AG09309 (cell line): Measurements from ENCODE around the gene SCUBE1.

Source experiments
- DNase-seq: peaks from one replicate; pipeline ENCODE4 v3.0.0-alpha.2; 2010; ENCODE audit warnings: low read depth
- H3K4me3 ChIP-seq: 2 replicates; pipeline ENCODE4 v1.5.1; 2011; ENCODE audit warnings: mild to moderate bottlenecking, low read depth, low read length, moderate library complexity; ENCODE audit not compliant: control insufficient read depth
- TF ChIP-seq, protein P1 (sequence below): IDR thresholded peaks from 2 replicates; pipeline ENCODE4 v1.5.1; 2011; ENCODE audit warnings: mild to moderate bottlenecking, low read depth, low read length, inconsistent platforms; ENCODE audit not compliant: insufficient read depth, control insufficient read depth; ENCODE audit errors: missing control alignments

SCUBE1 gene

DNA sequence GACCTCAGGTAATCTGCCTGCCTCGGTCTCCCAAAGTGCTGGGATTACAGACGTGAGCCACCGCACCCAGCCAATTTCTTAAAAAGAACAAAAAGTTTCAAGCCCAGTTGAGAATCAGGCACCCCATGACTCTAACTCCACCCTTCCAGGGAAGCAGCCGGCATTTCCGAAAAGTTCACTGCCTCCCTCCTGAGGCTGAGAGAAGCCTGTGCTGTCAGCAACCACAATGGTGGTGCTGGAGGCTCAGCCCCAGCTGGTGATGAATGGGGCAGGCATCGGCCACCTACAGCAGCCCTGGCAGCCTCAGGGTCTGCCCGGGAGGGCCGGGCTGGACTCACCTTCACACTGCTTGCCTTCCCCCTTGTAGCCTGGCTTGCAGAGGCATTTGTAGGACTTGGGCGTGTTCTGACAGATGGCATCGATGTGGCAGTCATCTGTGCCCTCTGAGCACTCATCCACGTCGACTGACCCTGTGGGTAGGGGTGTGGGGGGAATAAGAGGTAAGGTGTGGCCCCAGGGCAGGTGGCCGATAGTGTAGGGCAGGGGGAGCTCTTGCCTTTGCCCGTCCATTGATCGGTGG, 4.3 kb downstream of the SCUBE1 start:
- TF ChIP-seq, protein P1, sequence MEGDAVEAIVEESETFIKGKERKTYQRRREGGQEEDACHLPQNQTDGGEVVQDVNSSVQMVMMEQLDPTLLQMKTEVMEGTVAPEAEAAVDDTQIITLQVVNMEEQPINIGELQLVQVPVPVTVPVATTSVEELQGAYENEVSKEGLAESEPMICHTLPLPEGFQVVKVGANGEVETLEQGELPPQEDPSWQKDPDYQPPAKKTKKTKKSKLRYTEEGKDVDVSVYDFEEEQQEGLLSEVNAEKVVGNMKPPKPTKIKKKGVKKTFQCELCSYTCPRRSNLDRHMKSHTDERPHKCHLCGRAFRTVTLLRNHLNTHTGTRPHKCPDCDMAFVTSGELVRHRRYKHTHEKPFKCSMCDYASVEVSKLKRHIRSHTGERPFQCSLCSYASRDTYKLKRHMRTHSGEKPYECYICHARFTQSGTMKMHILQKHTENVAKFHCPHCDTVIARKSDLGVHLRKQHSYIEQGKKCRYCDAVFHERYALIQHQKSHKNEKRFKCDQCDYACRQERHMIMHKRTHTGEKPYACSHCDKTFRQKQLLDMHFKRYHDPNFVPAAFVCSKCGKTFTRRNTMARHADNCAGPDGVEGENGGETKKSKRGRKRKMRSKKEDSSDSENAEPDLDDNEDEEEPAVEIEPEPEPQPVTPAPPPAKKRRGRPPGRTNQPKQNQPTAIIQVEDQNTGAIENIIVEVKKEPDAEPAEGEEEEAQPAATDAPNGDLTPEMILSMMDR = no peak
- DNase-seq = no peak

DNA sequence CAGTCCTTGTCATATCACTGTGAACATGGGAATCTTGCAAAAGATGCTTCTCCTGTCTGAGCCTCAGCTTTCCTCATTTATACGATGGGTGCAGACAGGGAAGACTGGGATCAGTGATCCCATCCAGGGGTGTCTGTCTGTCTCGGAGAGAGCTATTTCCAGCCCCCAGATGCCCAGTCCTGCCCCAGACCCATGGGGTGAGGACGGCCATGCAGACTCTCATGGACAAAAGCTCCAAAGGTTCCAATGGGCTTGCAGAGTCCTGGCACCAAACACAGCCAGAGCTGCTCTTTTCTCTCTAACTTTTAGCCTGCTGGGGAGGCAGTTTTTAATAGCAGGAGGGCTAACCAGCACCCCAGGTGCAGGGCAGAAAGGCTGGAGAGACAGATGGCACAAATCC, 5.2 kb downstream of the SCUBE1 start:
- no peak overlapping the region for H3K4me3 ChIP-seq
- TF ChIP-seq, protein P1 = no peak
- DNase-seq = no peak

More for the DNA sequence above, 4.3 kb downstream of the SCUBE1 start:
- H3K4me3 ChIP-seq = no peak overlapping the region

DNA sequence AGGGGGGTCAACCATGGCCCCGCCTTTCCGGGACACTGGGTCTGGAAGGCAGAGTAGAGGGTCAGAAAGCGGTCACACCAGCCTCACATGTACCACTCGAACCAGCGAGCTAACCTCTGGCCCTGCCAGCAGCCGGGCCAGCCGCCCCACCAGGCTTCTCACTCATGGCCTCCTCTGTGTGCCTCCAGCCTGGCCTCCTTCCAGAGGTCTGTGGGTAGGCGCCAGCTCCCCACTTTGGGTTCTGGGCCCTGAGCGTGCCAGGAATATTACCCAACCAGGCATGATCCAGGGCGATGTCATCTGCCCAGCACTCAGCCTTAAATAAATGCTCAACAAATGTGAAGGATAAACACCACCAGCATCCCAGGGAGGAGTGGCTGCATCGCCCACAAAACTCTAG, 5.8 kb downstream of the SCUBE1 start:
- TF ChIP-seq, protein P1 = no peak
- H3K4me3 ChIP-seq = no peak overlapping the region
- no peak for DNase-seq

DNA sequence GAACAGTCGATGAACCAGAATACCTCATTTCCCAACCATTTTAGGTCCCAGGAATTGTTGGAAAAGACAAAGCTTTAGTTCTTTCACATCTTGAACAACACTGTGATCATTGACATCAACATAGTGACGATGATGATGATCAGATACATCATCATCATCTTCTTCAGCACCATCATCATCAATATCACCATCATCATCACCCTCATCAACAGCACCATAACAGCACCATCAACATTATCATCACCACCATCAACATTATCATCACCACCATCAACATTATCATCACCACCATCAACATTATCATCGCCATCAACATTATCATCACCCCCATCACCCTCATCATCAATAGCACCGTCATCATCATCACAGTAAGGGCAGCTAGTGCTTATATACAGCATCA, 8.8 kb downstream of the SCUBE1 start:
- H3K4me3 ChIP-seq = no peak overlapping the region
- no peak for DNase-seq
- TF ChIP-seq, protein P1 = no peak

DNA sequence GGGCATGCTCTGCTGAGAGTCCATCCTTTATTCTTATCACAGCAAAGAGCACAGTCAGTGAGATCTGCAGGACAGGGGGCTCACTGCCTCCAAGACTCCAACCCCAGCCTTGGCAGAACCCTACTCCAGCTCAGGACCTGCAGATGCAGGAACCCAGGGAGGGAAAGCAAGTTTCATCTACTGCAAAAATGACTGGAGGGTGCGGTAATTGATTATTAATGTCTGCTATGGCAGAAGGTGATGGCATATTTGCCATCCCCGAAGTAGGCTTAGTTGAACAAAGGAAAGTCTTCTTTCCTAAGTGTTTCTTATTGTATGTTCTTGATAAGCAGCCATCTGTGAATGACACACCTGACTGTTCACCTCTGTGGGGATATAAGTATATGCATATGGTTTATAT, 9.2 kb downstream of the SCUBE1 start:
- no peak for DNase-seq
- TF ChIP-seq, protein P1 = no peak
- no peak overlapping the region for H3K4me3 ChIP-seq

DNA sequence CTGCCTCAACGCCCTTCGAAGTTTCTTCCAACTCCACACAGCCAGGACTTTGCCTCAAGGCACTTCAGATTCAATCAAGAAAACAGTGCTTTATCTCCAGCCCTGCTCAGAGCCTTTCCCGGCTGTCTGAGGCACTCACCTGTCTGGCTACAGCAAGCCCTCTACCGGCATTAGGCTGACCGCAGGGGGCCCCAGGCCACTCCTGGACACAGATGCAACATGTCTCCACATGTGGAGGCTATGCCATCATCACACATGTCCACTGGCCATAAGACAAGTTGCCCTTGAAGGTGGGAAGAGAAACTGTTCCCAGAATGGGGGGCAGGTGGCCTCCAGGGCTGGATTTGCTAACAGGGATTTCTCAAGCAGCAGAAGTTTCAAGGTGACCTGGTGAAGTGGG, 10.0 kb downstream of the SCUBE1 start:
- TF ChIP-seq, protein P1 = no peak
- no peak for DNase-seq
- H3K4me3 ChIP-seq = no peak overlapping the region

DNA sequence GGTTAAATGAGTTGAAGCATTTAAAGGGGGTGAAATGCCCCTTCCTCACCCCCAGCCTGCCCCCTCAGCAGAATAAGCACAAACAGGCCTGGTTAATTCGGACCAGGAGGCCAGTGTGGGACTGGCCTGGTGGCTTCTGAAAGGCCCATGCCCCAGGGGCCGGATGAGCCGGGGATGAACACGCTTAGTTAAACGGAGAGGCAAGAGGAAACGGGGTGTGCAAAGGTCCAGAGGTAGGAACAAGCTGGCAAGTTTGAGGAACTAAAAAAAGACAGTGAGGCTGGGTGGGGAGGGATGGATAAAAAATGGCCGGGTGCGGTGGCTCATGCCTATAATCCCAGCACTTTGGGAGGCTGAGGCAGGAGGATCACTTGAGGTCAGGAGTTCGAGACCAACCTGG, 11.5 kb downstream of the SCUBE1 start:
- H3K4me3 ChIP-seq = no peak overlapping the region
- DNase-seq = no peak
- TF ChIP-seq, protein P1 = no peak
